ENCODE measurements around the gene HIVEP3. TPM values are rescaled to one million over a fixed set of nuclear protein-coding genes. Genes with fewer than 3 reads are reported as not detected.

Gene HIVEP3
- total RNA-seq, 4 donors from 2014 or later, result 5.3 to 17.3 (median 9.1) TPM

DNA sequence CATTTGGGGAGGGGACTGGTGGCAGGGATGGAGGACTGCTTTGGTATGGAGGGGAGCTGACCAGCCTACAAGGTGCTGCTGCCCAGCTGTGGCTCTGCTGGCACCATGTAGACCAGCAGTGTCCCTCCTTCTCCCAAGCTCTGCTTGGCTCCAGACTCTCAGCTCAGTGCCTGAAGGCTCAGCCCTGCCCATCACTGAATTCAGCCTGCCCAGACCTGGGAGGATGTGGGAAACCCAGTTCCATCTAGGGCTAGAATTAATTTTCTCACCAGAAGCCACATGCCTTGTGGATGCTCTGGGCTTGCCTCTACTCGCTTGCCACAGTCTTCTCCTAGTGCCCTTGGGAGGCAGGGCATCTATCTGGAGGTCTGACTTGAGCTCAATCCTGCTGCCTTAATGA, 239.2 kb downstream of the HIVEP3 start:
- DNase-seq (ENCODE audit: low spot score in 2 of 2), result no peak
- intact Hi-C loops (cut with DNase I; ENCODE audit: low total_unique reads), result no loop called here
- no peak for TF ChIP-seq CTCF (IDR thresholded peaks at IDR 0.05)
- no peak for TF ChIP-seq POLR2A (IDR thresholded peaks at IDR 0.05)
- H3K4me3 ChIP-seq (ENCODE audit: low read depth, poor library complexity, severe bottlenecking), result no peak overlapping the region
- WGBS, 2 donors, result 59 to 69% methylated on average over 1 of the region's 1 CpG

- no peak for TF ChIP-seq POLR2A (IDR thresholded peaks at IDR 0.05)
- intact Hi-C loops (cut with DNase I; ENCODE audit: low total_unique reads), result no loop called here
- DNase-seq (ENCODE audit: low spot score in 2 of 2), result no peak
- no peak overlapping the region for H3K4me3 ChIP-seq (ENCODE audit: low read depth, poor library complexity, severe bottlenecking)
- 36 to 52% methylated on average over 13 of the region's 13 CpGs for WGBS, 2 donors
Measured at GRCh38 chr1:41678111-41678878, 240.4 kb downstream of the HIVEP3 start.

DNA sequence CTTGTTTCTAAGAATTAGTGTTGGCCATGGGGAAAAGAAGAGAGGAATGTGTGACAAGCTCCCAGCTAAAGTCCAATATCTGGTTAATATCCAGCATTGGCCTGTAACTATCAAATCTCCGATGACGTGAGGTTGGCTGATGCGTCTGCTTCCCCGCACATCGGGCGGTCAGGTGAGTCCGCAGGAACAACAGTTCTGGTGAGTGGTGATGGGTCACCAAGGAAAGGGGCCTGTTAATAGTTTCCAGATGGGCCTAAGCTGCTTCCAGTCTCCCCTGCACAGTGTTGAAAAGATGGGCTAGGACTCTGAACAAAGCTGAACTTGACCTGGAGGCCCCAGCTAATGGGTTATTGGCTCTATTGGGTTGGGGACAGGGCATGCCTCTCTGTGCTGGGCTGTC, 241.1 kb downstream of the HIVEP3 start:
- no peak for DNase-seq (ENCODE audit: low spot score in 2 of 2)
- intact Hi-C loops (cut with DNase I; ENCODE audit: low total_unique reads), result no loop called here
- no peak for TF ChIP-seq POLR2A (IDR thresholded peaks at IDR 0.05)
- no peak for TF ChIP-seq CTCF (IDR thresholded peaks at IDR 0.05)
- 89 to 94% methylated on average over 7 of the region's 7 CpGs for WGBS, 2 donors
- no peak overlapping the region for H3K4me3 ChIP-seq (ENCODE audit: low read depth, poor library complexity, severe bottlenecking)

DNA sequence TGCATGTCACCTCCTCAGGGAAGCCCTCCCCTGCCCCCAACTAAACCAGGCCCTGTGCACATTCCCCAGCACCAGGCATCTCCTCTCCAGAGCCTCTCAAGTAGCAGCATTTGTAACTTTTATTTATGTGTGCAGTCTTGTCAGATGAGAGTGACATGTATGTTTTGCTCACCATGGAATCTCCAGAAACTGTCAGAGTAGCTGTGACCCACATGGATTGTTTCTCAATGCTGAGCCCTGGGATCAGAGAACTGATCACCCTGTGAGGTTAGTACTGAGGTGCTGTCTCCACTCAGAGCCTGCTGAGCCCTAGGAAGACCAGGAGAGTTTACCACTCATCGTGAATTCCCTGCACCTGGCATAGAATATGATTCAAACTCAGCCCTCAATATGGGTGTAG, 243.3 kb downstream of the HIVEP3 start:
- intact Hi-C loops (cut with DNase I; ENCODE audit: low total_unique reads), result no loop called here
- WGBS, 2 donors, result 75 to 92% methylated on average over 1 of the region's 1 CpG
- H3K4me3 ChIP-seq (ENCODE audit: low read depth, poor library complexity, severe bottlenecking), result no peak overlapping the region
- TF ChIP-seq CTCF (IDR thresholded peaks at IDR 0.05), result no peak
- TF ChIP-seq POLR2A (IDR thresholded peaks at IDR 0.05), result no peak
- DNase-seq (ENCODE audit: low spot score in 2 of 2), result no peak

DNA sequence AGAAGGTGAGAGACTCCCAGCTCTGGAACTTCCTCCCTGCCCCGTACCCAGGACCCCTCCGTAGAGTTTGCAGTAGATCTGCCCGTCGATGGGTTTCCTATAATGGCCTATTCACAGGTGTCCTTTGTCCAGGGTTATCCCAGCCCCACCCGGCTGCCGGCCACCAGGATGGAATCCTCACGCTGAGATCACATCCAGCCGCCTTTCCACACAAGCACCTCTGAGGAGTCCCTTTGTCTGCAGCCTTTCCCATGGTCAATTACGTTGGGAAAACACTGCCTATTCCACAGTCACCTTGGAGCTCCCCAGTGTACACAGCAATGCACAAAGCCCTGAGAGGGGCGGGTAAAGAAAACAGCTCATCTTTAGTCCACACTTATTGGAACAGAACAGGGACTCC, 244.2 kb downstream of the HIVEP3 start:
- 92 to 94% methylated on average over 10 of the region's 10 CpGs for WGBS, 2 donors
- intact Hi-C loops (cut with DNase I; ENCODE audit: low total_unique reads), result no loop called here
- TF ChIP-seq POLR2A (IDR thresholded peaks at IDR 0.05) (no peak), CTCF (IDR thresholded peaks at IDR 0.05) (no peak)
- DNase-seq (ENCODE audit: low spot score in 2 of 2), result no peak
- no peak overlapping the region for H3K4me3 ChIP-seq (ENCODE audit: low read depth, poor library complexity, severe bottlenecking)

- TF ChIP-seq CTCF (IDR thresholded peaks at IDR 0.05), result no peak
- TF ChIP-seq POLR2A (IDR thresholded peaks at IDR 0.05), result no peak
- no peak overlapping the region for H3K4me3 ChIP-seq (ENCODE audit: low read depth, poor library complexity, severe bottlenecking)
- DNase-seq (ENCODE audit: low spot score in 2 of 2), result peak in 1 of 2 donors; percentile 84
- intact Hi-C loops (cut with DNase I; ENCODE audit: low total_unique reads), result no loop called here
- 33 to 41% methylated on average over 9 of the region's 9 CpGs for WGBS, 2 donors
Measured at GRCh38 chr1:41673806-41674205, 244.9 kb downstream of the HIVEP3 start.

Measured in lower leg skin (tissue), 4 donors.